ENCODE measurements around the gene PYROXD2.

The PYROXD2 gene

GRCh38 chr10:98419469-98420261, 4.7 kb upstream of the PYROXD2 start:
- no peak for TF ChIP-seq CTCF (IDR thresholded peaks at IDR 0.05; ENCODE audit: poor library complexity, severe bottlenecking)

DNA sequence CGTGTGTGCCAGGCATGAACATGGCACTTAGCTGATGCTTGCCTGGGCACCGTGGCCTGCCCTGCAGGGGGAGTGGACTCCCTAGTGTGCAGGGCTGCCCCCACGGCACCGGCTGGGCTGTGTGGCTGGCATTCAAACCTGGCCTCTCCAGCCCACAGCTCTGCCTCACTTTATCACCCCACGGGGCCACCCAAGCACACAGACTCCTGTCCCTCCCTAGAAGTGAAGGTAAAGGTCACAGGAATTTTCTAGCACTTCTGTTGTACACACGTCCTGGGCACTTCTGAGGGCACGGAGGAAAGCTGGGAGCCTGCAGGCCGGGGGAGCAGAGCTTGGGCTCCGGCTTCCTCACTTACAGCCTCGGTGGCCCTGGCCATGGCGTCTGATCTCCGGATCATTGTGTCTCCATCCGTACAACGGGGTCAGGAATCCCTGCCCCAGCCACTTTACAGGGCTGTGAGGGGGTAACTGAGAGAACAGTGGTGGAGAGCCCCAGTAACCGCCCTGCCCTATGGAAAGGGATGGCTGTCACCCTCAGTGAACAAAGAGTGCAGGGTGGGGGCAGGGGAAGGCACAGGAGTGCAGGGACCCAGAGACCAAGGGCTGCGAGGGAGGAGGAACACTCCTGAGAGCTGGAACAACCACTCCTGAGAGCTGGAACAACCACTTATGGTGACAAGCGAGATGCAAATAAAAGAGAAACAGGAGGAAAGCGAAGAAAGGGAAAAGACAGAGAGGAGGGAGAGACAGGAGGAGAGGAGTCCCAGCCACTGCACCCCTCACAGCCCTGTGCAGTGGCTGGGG, 3.9 kb upstream of the PYROXD2 start:
- DNase-seq (ENCODE audit: low spot score) (no peak), ATAC-seq (ENCODE audit: low read depth) (no peak)
- Histone ChIP-seq H3K4me3 (ENCODE audit: severe bottlenecking) (no peak overlapping the region), H3K9me3 (ENCODE audit: severe bottlenecking) (no peaks in the 10 kb centered on the region), H3K27me3 (ENCODE audit: insufficient read depth, poor library complexity, severe bottlenecking) (no peaks in the 10 kb centered on the region), H3K36me3 (ENCODE audit: low read depth) (no peaks in the 10 kb centered on the region), H3K27ac (ENCODE audit: poor library complexity, severe bottlenecking) (no peak overlapping the region), H3K4me1 (ENCODE audit: insufficient read depth, poor library complexity, severe bottlenecking) (peaks cover 4% of the 10 kb centered on the region)
- TF ChIP-seq CTCF (IDR thresholded peaks at IDR 0.05; ENCODE audit: poor library complexity, severe bottlenecking), result no peak

More at GRCh38 chr10:98419469-98420261, 4.7 kb upstream of the PYROXD2 start:
- no peak for ATAC-seq (ENCODE audit: low read depth)
- peaks cover 4% of the 10 kb centered on the region for H3K4me1 ChIP-seq (ENCODE audit: insufficient read depth, poor library complexity, severe bottlenecking)
- no peaks in the 10 kb centered on the region for H3K36me3 ChIP-seq (ENCODE audit: low read depth)
- H3K27ac ChIP-seq (ENCODE audit: poor library complexity, severe bottlenecking), result no peak overlapping the region
- no peaks in the 10 kb centered on the region for H3K27me3 ChIP-seq (ENCODE audit: insufficient read depth, poor library complexity, severe bottlenecking)
- no peak for DNase-seq (ENCODE audit: low spot score)
- H3K4me3 ChIP-seq (ENCODE audit: severe bottlenecking), result no peak overlapping the region
- no peaks in the 10 kb centered on the region for H3K9me3 ChIP-seq (ENCODE audit: severe bottlenecking)

- H3K36me3 ChIP-seq (ENCODE audit: low read depth), result no peaks in the 10 kb centered on the region
- no peaks in the 10 kb centered on the region for H3K9me3 ChIP-seq (ENCODE audit: severe bottlenecking)
- H3K27me3 ChIP-seq (ENCODE audit: insufficient read depth, poor library complexity, severe bottlenecking), result no peaks in the 10 kb centered on the region
- DNase-seq (ENCODE audit: low spot score), result no peak
- peaks cover 4% of the 10 kb centered on the region for H3K4me1 ChIP-seq (ENCODE audit: insufficient read depth, poor library complexity, severe bottlenecking)
- no peak overlapping the region for H3K4me3 ChIP-seq (ENCODE audit: severe bottlenecking)
- H3K27ac ChIP-seq (ENCODE audit: poor library complexity, severe bottlenecking), result no peak overlapping the region
- no peak for ATAC-seq (ENCODE audit: low read depth)
- no peak for TF ChIP-seq CTCF (IDR thresholded peaks at IDR 0.05; ENCODE audit: poor library complexity, severe bottlenecking)
These were observed 3.1 kb upstream of the PYROXD2 start for GRCh38 chr10:98417973-98418664.

DNA sequence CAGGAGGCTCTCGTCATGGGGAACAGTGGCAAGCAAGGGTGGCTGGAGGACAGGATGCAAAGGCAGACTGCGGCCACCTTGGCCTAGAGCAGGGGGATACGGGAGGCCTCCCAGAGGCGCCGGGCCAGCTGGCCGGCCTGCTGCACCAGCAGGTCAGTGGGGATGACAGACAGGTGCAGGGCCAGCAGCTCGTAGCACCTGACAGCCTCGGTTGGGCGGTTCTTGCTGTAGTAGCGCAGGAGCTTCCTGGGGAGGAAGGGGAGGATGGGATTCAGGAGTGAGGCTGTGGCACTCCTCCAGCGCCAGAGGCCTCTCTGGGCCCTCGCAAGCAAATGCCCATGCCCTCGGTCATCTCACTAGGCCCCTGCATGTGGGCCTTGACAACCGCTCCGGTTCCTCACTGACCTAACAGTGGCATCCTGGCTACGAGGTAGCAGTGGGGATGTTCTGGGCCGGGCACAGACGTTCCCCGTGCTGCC, 2.5 kb upstream of the PYROXD2 start:
- DNase-seq (ENCODE audit: low spot score) (no peak), ATAC-seq (ENCODE audit: low read depth) (no peak)
- Histone ChIP-seq H3K4me1 (ENCODE audit: insufficient read depth, poor library complexity, severe bottlenecking) (peaks cover 4% of the 10 kb centered on the region), H3K36me3 (ENCODE audit: low read depth) (no peaks in the 10 kb centered on the region), H3K9me3 (ENCODE audit: severe bottlenecking) (no peaks in the 10 kb centered on the region), H3K4me3 (ENCODE audit: severe bottlenecking) (no peak overlapping the region), H3K27me3 (ENCODE audit: insufficient read depth, poor library complexity, severe bottlenecking) (no peaks in the 10 kb centered on the region), H3K27ac (ENCODE audit: poor library complexity, severe bottlenecking) (no peak overlapping the region)
- no peak for TF ChIP-seq CTCF (IDR thresholded peaks at IDR 0.05; ENCODE audit: poor library complexity, severe bottlenecking)
